B cell (primary cell): ENCODE measurements around the gene ZNF469. TPM values are rescaled to one million over a fixed set of nuclear protein-coding genes. Genes with fewer than 3 reads are reported as not detected.

ENCODE experiments used
- ATAC-seq: fragments of 200-7000 bp; cut with Tn5 transposase; one replicate; pipeline ENCODE4 v1.10.0; 2021; ENCODE audit warnings: low read depth, mild to moderate bottlenecking, moderate number of reproducible peaks, moderate library complexity
- CTCF ChIA-PET: fragments of 350-600 bp; sonication (Branson Sonifier 250); formaldehyde crosslinking; loops from one replicate; lab custom pipeline; 2021; ENCODE audit warnings: antibody characterized with exemption, inconsistent platforms; lab: Charles Lee
- POLR2A ChIA-PET: fragments of 350-600 bp; sonication (Branson Sonifier 250); formaldehyde crosslinking; loops from one replicate; lab custom pipeline; 2021; ENCODE audit warnings: antibody characterized with exemption; lab: Charles Lee
- DNase-seq: peaks from one replicate; pipeline ENCODE4 v3.0.0; 2013
- H2AFZ ChIP-seq: 2 replicates; pipeline ENCODE4 v1.6.1; 2012; ENCODE audit warnings: mild to moderate bottlenecking, low read depth, low read length; ENCODE audit not compliant: insufficient read depth, poor library complexity, severe bottlenecking
- H3K27ac ChIP-seq, 2 donors: 1 replicate in 1 of 2; 2 replicates in 1 of 2; pipeline ENCODE4 v1.5.1; 2012 to 2013; ENCODE audit warnings: low read length in 2 of 2, mild to moderate bottlenecking in 2 of 2, moderate library complexity in 1 of 2
- H3K27me3 ChIP-seq, 4 experiments: fragments of 200-600 bp in 1 of 4; sonication (generic) in 1 of 4; replicated peaks in 1 of 4; 1 replicate in 2 of 4; 2 replicates in 2 of 4; pipeline versions ENCODE4 v1.6.1 to v1.7.0; 2013 to 2016; ENCODE audit warnings: low read length in 3 of 4, mild to moderate bottlenecking in 2 of 4, mixed read lengths in 1 of 4, moderate library complexity in 1 of 4; ENCODE audit not compliant: insufficient read depth in 4 of 4, control insufficient read depth in 3 of 4; ENCODE audit errors: control extremely low read depth in 1 of 4
- H3K36me3 ChIP-seq, 2 experiments: replicated peaks in 1 of 2; 1 replicate in 1 of 2; 2 replicates in 1 of 2; pipeline versions ENCODE4 v1.6.1 to v1.7.1; 2013; ENCODE audit warnings: low read length in 1 of 2; ENCODE audit not compliant: insufficient read depth in 2 of 2, control insufficient read depth in 1 of 2; ENCODE audit errors: control extremely low read depth in 1 of 2, extremely low read depth in 1 of 2
- H3K4me1 ChIP-seq, 2 donors: fragments of 200-600 bp in 1 of 2; sonication (generic) in 1 of 2; 1 replicate in 1 of 2; 2 replicates in 1 of 2; pipeline versions ENCODE4 v1.5.1 to v1.6.1; 2013 to 2017; ENCODE audit warnings: low read length in 2 of 2; ENCODE audit not compliant: control insufficient read depth in 2 of 2, insufficient read depth in 2 of 2
- H3K4me2 ChIP-seq: replicated peaks from 2 replicates; pipeline ENCODE3; 2012; ENCODE audit warnings: mild to moderate bottlenecking, low read depth, low read length; ENCODE audit not compliant: poor library complexity, severe bottlenecking
- H3K4me3 ChIP-seq, 5 experiments: fragments of 200-600 bp in 1 of 5; sonication (generic) in 1 of 5; 1 replicate in 3 of 5; 2 replicates in 2 of 5; pipeline versions ENCODE4 v1.5.1 to v1.7.0; 2011 to 2016; ENCODE audit warnings: low read length in 4 of 5, mild to moderate bottlenecking in 4 of 5, low read depth in 2 of 5, control low read depth in 1 of 5, moderate library complexity in 1 of 5; ENCODE audit not compliant: insufficient read depth in 1 of 5; ENCODE audit errors: control extremely low read depth in 1 of 5, extremely low read depth in 1 of 5
- H3K79me2 ChIP-seq: fragments of 200-600 bp; sonication (generic); one replicate; pipeline ENCODE4 v1.6.0; 2016; ENCODE audit warnings: low read length; ENCODE audit not compliant: control insufficient read depth, insufficient read depth
- H3K9ac ChIP-seq: fragments of 200-600 bp; sonication (generic); 2 replicates; pipeline ENCODE4 v1.6.1; 2017; ENCODE audit warnings: mild to moderate bottlenecking, low read length, moderate library complexity
- H3K9me3 ChIP-seq, 3 donors: one replicate each; pipeline versions ENCODE4 v1.6.1 to v1.7.1; 2013; ENCODE audit warnings: low read length in 2 of 3; ENCODE audit not compliant: control insufficient read depth in 2 of 3, insufficient read depth in 1 of 3; ENCODE audit errors: control extremely low read depth in 1 of 3
- H4K20me1 ChIP-seq: 2 replicates; pipeline ENCODE4 v1.6.0; 2012; ENCODE audit warnings: mild to moderate bottlenecking, low read length; ENCODE audit not compliant: insufficient read depth, control insufficient read depth, poor library complexity, severe bottlenecking
- H3K27ac Mint-ChIP-seq: one replicate; pipeline ENCODE4 v1.8.0; 2021; ENCODE audit warnings: mixed read lengths
- H3K27me3 Mint-ChIP-seq: one replicate; pipeline ENCODE4 v1.8.0; 2021; ENCODE audit warnings: mixed read lengths
- H3K4me1 Mint-ChIP-seq: one replicate; pipeline ENCODE4 v1.8.0; 2021; ENCODE audit warnings: mixed read lengths
- H3K4me3 Mint-ChIP-seq: one replicate; pipeline ENCODE4 v1.8.0; 2021; ENCODE audit warnings: mixed read lengths
- H3K9me3 Mint-ChIP-seq: one replicate; pipeline ENCODE4 v1.8.0; 2022; ENCODE audit warnings: mixed read lengths; ENCODE audit not compliant: insufficient read depth
- CTCF ChIP-seq: fragments of 200-600 bp; IDR thresholded peaks from one replicate; pipeline ENCODE4 v1.8.0; 2022; ENCODE audit warnings: antibody characterized with exemption, mild to moderate bottlenecking
- EZH2 ChIP-seq: IDR thresholded peaks from 2 replicates; pipeline ENCODE4 v1.6.1; 2012; ENCODE audit warnings: borderline replicate concordance, low read depth, mild to moderate bottlenecking, moderate library complexity, low read length; ENCODE audit not compliant: insufficient read depth, poor library complexity, severe bottlenecking
- WGBS: methylation state at CpG from one replicate; pipeline ENCODE4 v1.1.5; 2013; ENCODE audit warnings: missing lambda C conversion rate; ENCODE audit not compliant: insufficient coverage; 5-methylcytosine and 5-hydroxymethylcytosine counted together
- intact Hi-C: fragments of 100-400 bp; cut with micrococcal nuclease; formaldehyde crosslinking; loops from one replicate; pipeline ENCODE4 v1.10.0; 2022
- polyA plus RNA-seq: library from polyadenylated mRNA; depleted of rRNA; stranded (reverse); fragments of >200 nt; gene quantifications from 2 replicates; pipeline ENCODE4 v1.2.3, GENCODE V29; 2012
- total RNA-seq, 2 donors: library from RNA; stranded (reverse); fragments of 120-200 nt in 1 of 2; gene quantifications; 1 replicate in 1 of 2; 2 replicates in 1 of 2; pipeline versions ENCODE4 v1.2.3 to v1.2.4, GENCODE V29; 2013 to 2022

ZNF469 gene
- total and polyA plus RNA-seq, 2 donors (not counting 1 experiment from before 2014, with no cell fraction given), result 0.25 to 5.9 TPM

GRCh38 chr16:88404769-88405168 is 22.0 kb downstream of the ZNF469 start:
- H3K9ac ChIP-seq, result no peak overlapping the region
- Mint-ChIP-seq H3K4me1 (peaks cover 4% of the 10 kb centered on the region), H3K4me3 (no peak overlapping the region), H3K9me3 (no peaks in the 10 kb centered on the region), H3K27me3 (peaks cover 4% of the 10 kb centered on the region), H3K27ac (no peak overlapping the region)
- H3K4me3 ChIP-seq, result no peak overlapping the region
- H3K36me3 ChIP-seq, result no peaks in the 10 kb centered on the region
- no peak for DNase-seq
- intact Hi-C loops, result no loop called here
- H3K27me3 ChIP-seq, result peaks cover 0 to 2% (median 0%) of the 10 kb centered on the region in 4 experiments
- peaks cover 0 to 3% (median 0%) of the 10 kb centered on the region in 3 donors for H3K9me3 ChIP-seq
- H3K4me1 ChIP-seq, result no peaks in the 10 kb centered on the region
- H2AFZ ChIP-seq, result no peak overlapping the region
- no peak for ATAC-seq
- no peak overlapping the region for H3K4me2 ChIP-seq
- ChIA-PET CTCF (no interaction called here), POLR2A (no interaction called here)
- H3K27ac ChIP-seq, result no peak overlapping the region
- no peaks in the 10 kb centered on the region for H4K20me1 ChIP-seq
- H3K79me2 ChIP-seq, result no peaks in the 10 kb centered on the region
- TF ChIP-seq CTCF (no peak), EZH2 (no peak)
- WGBS, result 79% methylated on average over 6 of the region's 6 CpGs

- WGBS, result 90% methylated on average over 23 of the region's 29 CpGs
- ATAC-seq, result no peak
- no peaks in the 10 kb centered on the region for H3K36me3 ChIP-seq
Observed at GRCh38 chr16:88405216-88406060, 22.7 kb downstream of the ZNF469 start.

More at GRCh38 chr16:88405216-88406060, 22.7 kb downstream of the ZNF469 start:
- ChIA-PET POLR2A (no interaction called here), CTCF (no interaction called here)
- Mint-ChIP-seq H3K9me3 (no peaks in the 10 kb centered on the region), H3K27ac (no peak overlapping the region), H3K4me1 (peaks cover 4% of the 10 kb centered on the region), H3K4me3 (no peak overlapping the region), H3K27me3 (peaks cover 4% of the 10 kb centered on the region)
- Histone ChIP-seq H3K4me1 (no peaks in the 10 kb centered on the region), H3K9ac (no peak overlapping the region), H3K4me3 (no peak overlapping the region), H3K27ac (no peak overlapping the region), H3K79me2 (no peaks in the 10 kb centered on the region), H3K27me3 (peaks cover 0 to 2% (median 0%) of the 10 kb centered on the region in 4 experiments), H3K4me2 (no peak overlapping the region), H2AFZ (no peak overlapping the region), H4K20me1 (no peaks in the 10 kb centered on the region), H3K9me3 (peaks cover 0 to 3% (median 0%) of the 10 kb centered on the region in 3 donors)
- intact Hi-C loops, result no loop called here
- no peak for TF ChIP-seq CTCF
- no peak for TF ChIP-seq EZH2
- no peak for DNase-seq
